ENCODE results near the gene VPS52.

VPS52 gene

DNA sequence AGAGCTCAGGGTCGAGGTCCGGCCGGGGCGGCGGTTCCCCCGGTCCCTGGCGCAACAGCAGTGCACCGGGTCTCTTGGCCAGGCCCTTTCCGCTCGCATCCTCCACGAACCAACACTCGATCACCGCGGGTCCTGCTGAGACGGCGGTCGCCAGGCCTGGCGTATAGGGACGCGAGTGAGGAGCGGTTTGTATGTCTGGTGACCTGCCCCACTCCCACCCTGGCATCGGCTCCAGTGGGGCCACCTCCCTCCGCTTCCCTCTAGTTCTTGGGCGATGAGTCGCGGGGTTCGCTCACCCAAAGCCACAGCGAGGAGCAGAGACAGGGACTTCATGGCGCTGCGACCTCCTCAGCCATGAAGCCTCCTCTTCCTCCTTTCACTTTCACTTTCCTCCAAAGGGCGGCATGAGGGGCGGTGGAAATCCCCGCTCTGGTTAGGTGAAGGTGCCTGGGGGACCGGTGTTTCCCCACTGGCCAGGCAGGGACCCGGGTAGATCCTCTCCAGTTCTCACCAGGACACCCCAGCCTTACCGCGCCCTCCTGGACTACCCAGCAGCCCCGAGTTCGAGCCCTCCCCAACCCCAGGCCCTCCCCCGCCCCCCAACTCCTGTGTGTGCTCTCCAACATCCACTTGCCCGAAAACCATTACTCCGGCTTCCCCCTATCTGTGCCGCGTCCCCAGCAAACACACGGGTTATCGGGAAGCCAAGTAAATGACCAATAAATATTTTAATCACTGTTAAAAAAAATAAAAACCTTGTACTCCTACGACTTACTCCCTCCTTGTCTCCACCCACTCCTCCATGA is 42.2 kb upstream of the VPS52 start, which contains the start of gene TAPBP:
TAPBP (minus strand) TSS at position 370 of the 806 bp plus-strand sequence; CDS start at position 333, 37 bp downstream.
- TF ChIP-seq, protein P1, sequence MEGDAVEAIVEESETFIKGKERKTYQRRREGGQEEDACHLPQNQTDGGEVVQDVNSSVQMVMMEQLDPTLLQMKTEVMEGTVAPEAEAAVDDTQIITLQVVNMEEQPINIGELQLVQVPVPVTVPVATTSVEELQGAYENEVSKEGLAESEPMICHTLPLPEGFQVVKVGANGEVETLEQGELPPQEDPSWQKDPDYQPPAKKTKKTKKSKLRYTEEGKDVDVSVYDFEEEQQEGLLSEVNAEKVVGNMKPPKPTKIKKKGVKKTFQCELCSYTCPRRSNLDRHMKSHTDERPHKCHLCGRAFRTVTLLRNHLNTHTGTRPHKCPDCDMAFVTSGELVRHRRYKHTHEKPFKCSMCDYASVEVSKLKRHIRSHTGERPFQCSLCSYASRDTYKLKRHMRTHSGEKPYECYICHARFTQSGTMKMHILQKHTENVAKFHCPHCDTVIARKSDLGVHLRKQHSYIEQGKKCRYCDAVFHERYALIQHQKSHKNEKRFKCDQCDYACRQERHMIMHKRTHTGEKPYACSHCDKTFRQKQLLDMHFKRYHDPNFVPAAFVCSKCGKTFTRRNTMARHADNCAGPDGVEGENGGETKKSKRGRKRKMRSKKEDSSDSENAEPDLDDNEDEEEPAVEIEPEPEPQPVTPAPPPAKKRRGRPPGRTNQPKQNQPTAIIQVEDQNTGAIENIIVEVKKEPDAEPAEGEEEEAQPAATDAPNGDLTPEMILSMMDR (IDR thresholded peaks at IDR 0.05; ENCODE audit: low read depth, low read length) = no peak
- H3K4me3 ChIP-seq (replicated peaks in 1 of 2; ENCODE audit: low read depth in 2 of 2, low read length in 2 of 2) = peak within 1 kb of the TSS; percentile 84 to 89
- DNase-seq (ENCODE audit: low read depth in 2 of 2) = peak; percentile 61 to 72

DNA sequence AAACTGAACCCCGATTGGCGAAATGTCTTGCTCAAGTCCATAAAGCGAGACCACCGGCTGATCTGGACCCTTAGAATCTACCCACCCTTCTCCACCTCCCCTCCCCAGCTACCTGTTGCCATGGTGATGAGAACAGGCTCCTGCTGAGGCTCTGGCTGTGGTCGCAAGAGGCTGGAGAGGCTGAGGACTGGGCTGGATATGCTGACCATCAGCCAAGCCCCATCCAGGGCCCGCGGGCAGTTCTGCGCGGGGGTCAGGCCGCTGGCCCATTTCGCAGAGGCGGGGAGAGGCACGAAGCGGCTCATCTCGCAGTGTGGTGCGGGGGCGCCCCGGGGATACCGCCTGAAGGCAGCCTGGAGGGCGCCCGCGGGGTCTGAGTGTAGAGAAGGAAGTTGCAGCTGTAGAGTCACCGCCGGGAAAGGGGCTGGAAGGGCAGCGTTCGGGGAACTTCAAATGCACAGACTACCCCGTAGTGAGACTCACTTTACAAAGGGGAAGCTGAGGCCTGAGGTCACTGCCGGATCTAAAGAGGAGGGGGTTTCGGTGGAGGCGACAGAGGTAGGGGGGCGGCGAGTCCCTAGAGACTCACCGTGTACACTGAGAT is 41.5 kb upstream of the VPS52 start:
- TF ChIP-seq, protein P1 (IDR thresholded peaks at IDR 0.05; ENCODE audit: low read depth, low read length) = no peak
- peak overlapping the region; percentile 84 to 89 for H3K4me3 ChIP-seq (replicated peaks in 1 of 2; ENCODE audit: low read depth in 2 of 2, low read length in 2 of 2)
- peak; percentile 31 to 36 for DNase-seq (ENCODE audit: low read depth in 2 of 2)

DNA sequence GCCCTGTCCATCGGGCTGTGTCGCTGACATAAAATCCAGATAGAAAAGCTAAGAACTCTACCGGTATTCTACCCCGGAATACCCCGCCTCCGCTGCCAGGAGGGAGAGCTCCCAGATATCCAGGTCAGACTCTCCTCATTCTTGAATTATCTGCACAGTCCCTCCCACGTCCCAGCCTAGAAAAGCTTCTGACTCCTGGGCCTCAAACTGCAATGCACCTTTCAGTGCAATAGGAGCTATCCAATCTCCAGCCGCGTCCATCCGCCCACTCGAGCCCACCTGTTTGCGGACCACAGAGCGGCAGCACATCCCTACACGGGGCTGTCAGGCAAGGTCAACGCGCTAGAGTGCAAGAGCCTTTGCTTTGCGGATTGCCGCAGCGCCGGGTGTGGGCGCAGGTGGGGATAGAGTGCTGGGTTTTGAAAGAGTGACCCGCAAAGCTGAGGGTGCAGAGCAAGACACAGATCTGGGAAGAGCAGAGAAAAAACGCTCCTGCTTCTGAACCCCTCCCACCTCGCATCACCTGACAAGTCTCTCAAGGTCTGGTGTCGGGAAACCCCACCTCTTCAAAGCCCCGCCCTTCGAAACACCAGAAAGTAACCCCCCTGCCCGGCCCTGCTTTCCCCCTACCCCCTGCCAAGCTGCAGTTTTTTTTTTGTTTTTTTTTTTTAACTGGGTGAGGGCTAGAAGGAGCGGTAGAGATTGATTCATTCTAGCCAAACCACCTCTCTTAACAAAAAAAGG is 40.9 kb upstream of the VPS52 start:
- DNase-seq (ENCODE audit: low read depth in 2 of 2) = peak; percentile 69 to 78
- peak overlapping the region; percentile 84 to 89 for H3K4me3 ChIP-seq (replicated peaks in 1 of 2; ENCODE audit: low read depth in 2 of 2, low read length in 2 of 2)
- TF ChIP-seq, protein P1 (IDR thresholded peaks at IDR 0.05; ENCODE audit: low read depth, low read length) = no peak

DNA sequence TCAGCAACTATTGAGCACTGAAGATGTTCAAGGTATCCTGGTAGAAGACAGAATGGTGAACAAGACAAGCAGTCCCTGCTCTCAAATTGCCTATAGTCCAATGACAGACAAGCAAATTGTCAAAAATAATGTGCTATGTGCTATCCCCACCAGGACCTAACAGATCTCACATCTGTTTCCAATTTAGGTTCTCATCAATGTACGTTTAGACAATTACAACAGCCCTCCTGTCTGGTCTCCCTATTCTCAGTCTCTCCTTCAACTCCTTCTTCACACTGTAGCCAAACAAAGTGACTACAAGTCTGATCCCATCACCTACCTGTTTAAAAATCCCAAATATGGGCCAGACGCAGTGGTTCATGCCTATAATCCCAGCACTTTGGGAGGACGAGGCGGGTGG is 34.7 kb upstream of the VPS52 start:
- DNase-seq (ENCODE audit: low read depth in 2 of 2) = no peak
- H3K4me3 ChIP-seq (replicated peaks in 1 of 2; ENCODE audit: low read depth in 2 of 2, low read length in 2 of 2) = no peak overlapping the region
- TF ChIP-seq, protein P1 (IDR thresholded peaks at IDR 0.05; ENCODE audit: low read depth, low read length) = no peak

DNA sequence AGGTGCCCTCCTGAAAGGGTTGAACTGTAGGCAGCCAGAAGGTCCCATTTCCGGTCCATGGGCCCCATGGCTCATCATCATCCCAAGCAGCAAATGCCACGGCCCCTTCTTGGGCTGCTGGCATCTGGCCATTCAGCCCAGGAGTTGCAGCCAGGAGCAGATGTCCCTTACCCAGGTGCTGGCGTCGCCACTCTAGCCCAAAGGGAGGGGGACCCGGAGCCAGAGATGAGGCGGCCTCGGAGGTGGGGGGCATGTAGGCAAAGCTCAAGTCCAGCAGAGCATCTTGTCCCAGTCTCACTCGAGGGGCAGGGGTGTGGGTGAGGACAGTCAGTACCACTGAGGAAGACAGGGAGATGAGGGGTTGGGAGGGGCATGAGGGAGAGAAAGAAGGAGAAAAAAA is 33.4 kb upstream of the VPS52 start:
- DNase-seq (ENCODE audit: low read depth in 2 of 2) = no peak
- TF ChIP-seq, protein P1 (IDR thresholded peaks at IDR 0.05; ENCODE audit: low read depth, low read length) = no peak

DNA sequence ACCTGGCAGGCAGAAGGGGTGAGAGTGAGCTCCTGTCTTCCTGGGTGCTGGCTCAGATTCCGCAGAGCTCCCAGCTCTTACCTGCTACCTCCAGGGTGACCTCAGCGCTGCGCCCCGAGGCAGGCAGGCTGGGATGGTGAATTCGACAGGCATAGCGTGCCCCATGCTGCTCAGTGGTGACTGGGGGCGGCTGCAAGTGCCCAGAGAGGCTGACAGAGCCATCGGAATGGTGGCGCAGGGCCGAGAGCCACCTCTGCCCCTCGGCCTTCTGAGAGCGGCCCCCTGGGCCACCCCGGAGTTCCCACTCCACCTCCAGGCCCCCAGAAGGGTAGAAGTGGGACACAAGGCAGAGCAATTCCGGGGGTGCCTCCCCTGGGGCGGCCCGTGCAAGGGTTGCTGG is 32.5 kb upstream of the VPS52 start:
- H3K4me3 ChIP-seq (replicated peaks in 1 of 2; ENCODE audit: low read depth in 2 of 2, low read length in 2 of 2) = no peak overlapping the region
- TF ChIP-seq, protein P1 (IDR thresholded peaks at IDR 0.05; ENCODE audit: low read depth, low read length) = no peak
- no peak for DNase-seq (ENCODE audit: low read depth in 2 of 2)

More for the DNA sequence above, 33.4 kb upstream of the VPS52 start:
- H3K4me3 ChIP-seq (replicated peaks in 1 of 2; ENCODE audit: low read depth in 2 of 2, low read length in 2 of 2) = no peak overlapping the region

Measured in cardiac fibroblast (primary cell).